ENCODE measurements around the gene SUSD4.
A peak's percentile ranks its signal among the peaks of the same experiment; 100 is the strongest.

SUSD4 gene

GRCh38 chr1:223207293-223208066 is 156.5 kb downstream of the SUSD4 start:
- DNase-seq, result peak; percentile 64

- no peak for DNase-seq
Measured at GRCh38 chr1:223204424-223204823, 159.6 kb downstream of the SUSD4 start.

- DNase-seq, result no peak
Measured at GRCh38 chr1:223203694-223204093, 160.3 kb downstream of the SUSD4 start.

- DNase-seq, result no peak
Measured at GRCh38 chr1:223203034-223203408, 161.0 kb downstream of the SUSD4 start.

- DNase-seq, result no peak
Measured at GRCh38 chr1:223202376-223203033, 161.5 kb downstream of the SUSD4 start.

- DNase-seq, result no peak
Measured at GRCh38 chr1:223201967-223202366, 162.0 kb downstream of the SUSD4 start.

- DNase-seq, result no peak
Measured at GRCh38 chr1:223200903-223201302, 163.1 kb downstream of the SUSD4 start.

- DNase-seq, result no peak
Measured at GRCh38 chr1:223199094-223199647, 164.8 kb downstream of the SUSD4 start.

GRCh38 chr1:223198628-223198965 is 165.4 kb downstream of the SUSD4 start:
- no peak for DNase-seq

- no peak for DNase-seq
Measured at GRCh38 chr1:223197923-223198627, 165.9 kb downstream of the SUSD4 start.

GRCh38 chr1:223189903-223190724 is 173.9 kb downstream of the SUSD4 start:
- no peak for DNase-seq

- DNase-seq, result no peak
Measured at GRCh38 chr1:223189525-223189902, 174.5 kb downstream of the SUSD4 start.

GRCh38 chr1:223188618-223189356 is 175.2 kb downstream of the SUSD4 start:
- no peak for DNase-seq

- no peak for DNase-seq
Measured at GRCh38 chr1:223186800-223187199, 177.2 kb downstream of the SUSD4 start.

- no peak for DNase-seq
Measured at GRCh38 chr1:223183268-223183862, 180.6 kb downstream of the SUSD4 start.

- no peak for DNase-seq
Measured at GRCh38 chr1:223180731-223181321, 183.2 kb downstream of the SUSD4 start.

- DNase-seq, result no peak
Measured at GRCh38 chr1:223179786-223180185, 184.2 kb downstream of the SUSD4 start.

GRCh38 chr1:223179280-223179679 is 184.7 kb downstream of the SUSD4 start:
- no peak for DNase-seq

- DNase-seq, result no peak
Measured at GRCh38 chr1:223177681-223178080, 186.3 kb downstream of the SUSD4 start.

- no peak for DNase-seq
Measured at GRCh38 chr1:223176437-223176836, 187.5 kb downstream of the SUSD4 start.

- no peak for DNase-seq
Measured at GRCh38 chr1:223175633-223176032, 188.3 kb downstream of the SUSD4 start.
